ENCODE results near the gene ADAP1. TPM values are rescaled to one million over a fixed set of nuclear protein-coding genes. Genes with fewer than 3 reads are reported as not detected.
"Not testable (repeated sequence)": the region's sequence is repeated elsewhere in the genome, so short reads cannot be mapped to it uniquely, and the experiment has no call there.

The ADAP1 gene
- total RNA-seq, result 10 to 100 TPM; 10.9 to 15.0 (median 13.7) TPM
- polyA plus RNA-seq, result 10 to 100 TPM; 15.5 to 41.2 TPM

GRCh38 chr7:954330-955238, at the start of gene ADAP1:
Gene ADAP1 (minus strand): TSS chr7:954680. CDS start chr7:954477, 203 bp downstream.
- ATAC-seq (peak; percentile 29 to 75 (median 68)), FAIRE-seq (no peak), DNase-seq (peak in 3 of 6 donors; percentile 47 to 83 (median 77))
- no peaks in the 10 kb centered on the region for H3K9me3 ChIP-seq
- peak within 1 kb of the TSS; percentile 21 to 66 (median 38) for H3K4me3 ChIP-seq
- TF ChIP-seq CTCF (IDR thresholded peaks at IDR 0.05), result no peak
- peaks cover 0 to 8% (median 0%) of the 10 kb centered on the region in 3 donors for H3K4me1 ChIP-seq
- intact Hi-C loops (cut with DNase I), result loop anchor here in 1 of 3 donors (10.0 kb wide), 1 partner anchor 50 kb away; no protein-coding TSS in a partner anchor
- peak within 1 kb of the TSS in 2 of 4 donors; percentile 12 to 30 for H3K27ac ChIP-seq
- H3K36me3 ChIP-seq, result no peaks in the 10 kb centered on the region
- no peaks in the 10 kb centered on the region for H3K27me3 ChIP-seq
- 8 to 14% methylated on average over 37 to 115 of the region's 115 CpGs for WGBS, 2 donors

GRCh38 chr7:1002445-1002844, 48.0 kb upstream of the ADAP1 start:
- DNase-seq; H3K4me1 ChIP-seq; H3K9me3 ChIP-seq; intact Hi-C loops (cut with DNase I); ATAC-seq; H3K4me3 ChIP-seq; H3K27me3 ChIP-seq; H3K27ac ChIP-seq; FAIRE-seq: not testable (repeated sequence)
- H3K36me3 ChIP-seq, result peaks cover 0 to 12% (median 0%) of the 10 kb centered on the region in 3 donors
- WGBS, 2 donors, result 94 to 100% methylated on average over 1 to 7 of the region's 7 CpGs

GRCh38 chr7:1002026-1002425, 47.5 kb upstream of the ADAP1 start:
- DNase-seq; H3K9me3 ChIP-seq; H3K27ac ChIP-seq; H3K4me3 ChIP-seq; intact Hi-C loops (cut with DNase I); H3K4me1 ChIP-seq; H3K27me3 ChIP-seq; FAIRE-seq; H3K36me3 ChIP-seq; ATAC-seq: not testable (repeated sequence)
- WGBS, 2 donors, result 87 to 96% methylated on average over 4 of the region's 4 CpGs

GRCh38 chr7:1001069-1001770, 46.7 kb upstream of the ADAP1 start:
- WGBS, 2 donors, result 92 to 95% methylated on average over 14 of the region's 14 CpGs
- peak in 2 of 6 donors; percentile 12 to 59 for DNase-seq
- H3K36me3 ChIP-seq; H3K27ac ChIP-seq; H3K4me1 ChIP-seq; H3K27me3 ChIP-seq; H3K9me3 ChIP-seq; FAIRE-seq; intact Hi-C loops (cut with DNase I); H3K4me3 ChIP-seq; ATAC-seq: not testable (repeated sequence)

GRCh38 chr7:999941-1000935, 45.8 kb upstream of the ADAP1 start:
- Histone ChIP-seq H3K27me3 (no peaks in the 10 kb centered on the region), H3K4me3 (no peak overlapping the region), H3K9me3 (no peaks in the 10 kb centered on the region), H3K27ac (no peak overlapping the region), H3K4me1 (no peaks in the 10 kb centered on the region), H3K36me3 (peaks cover 0 to 7% (median 7%) of the 10 kb centered on the region in 3 donors)
- intact Hi-C loops (cut with DNase I), result loop anchor here in 1 of 3 donors (5.0 to 10.0 kb wide), 2 partner anchors 62 to 145 kb away; no protein-coding TSS in a partner anchor
- FAIRE-seq (no peak), DNase-seq (peak in 2 of 6 donors; percentile 17 to 44), ATAC-seq (no peak)
- WGBS, 2 donors, result 91 to 92% methylated on average over 52 of the region's 52 CpGs
- no peak for TF ChIP-seq CTCF (IDR thresholded peaks at IDR 0.05)
